H1 (cell line): ENCODE data around the gene GPT2.

ENCODE experiments used
- CBX5 ChIP-seq: fragments of 300-800, 300-1000 bp; sonication (generic); IDR thresholded peaks from 2 replicates; pipeline ENCODE4 v1.7.1; 2016; ENCODE audit warnings: antibody characterized with exemption, low read length, low read depth
- ZNF274 ChIP-seq: IDR thresholded peaks from 2 replicates; pipeline ENCODE4 v1.7.0; 2012; ENCODE audit warnings: low read length, borderline replicate concordance; ENCODE audit errors: extremely low read depth

GRCh38 chr16:46973207-46973995 is 89.2 kb downstream of the GPT2 start, which contains the start of gene DNAJA2:
- TF ChIP-seq CBX5 (no peak), ZNF274 (no peak)
